Muscle of arm (tissue), 12 donors: ENCODE data around the gene ST3GAL3. TPM values are rescaled to one million over a fixed set of nuclear protein-coding genes. Genes with fewer than 3 reads are reported as not detected.

Source experiments
- DNase-seq: peaks from one replicate; pipeline ENCODE4 v3.0.0-alpha.2; 2013
- polyA plus RNA-seq, 12 donors: library from polyadenylated mRNA; unstranded; fragments of 120-200 nt; gene quantifications; one replicate each; pipeline ENCODE4 v1.2.1, GENCODE V29; 2013; ENCODE audit not compliant: insufficient read length in 12 of 12

ST3GAL3 gene
- polyA plus RNA-seq, 12 donors, result 27.0 to 49.2 (median 34.1) TPM; not detected in 1

DNA sequence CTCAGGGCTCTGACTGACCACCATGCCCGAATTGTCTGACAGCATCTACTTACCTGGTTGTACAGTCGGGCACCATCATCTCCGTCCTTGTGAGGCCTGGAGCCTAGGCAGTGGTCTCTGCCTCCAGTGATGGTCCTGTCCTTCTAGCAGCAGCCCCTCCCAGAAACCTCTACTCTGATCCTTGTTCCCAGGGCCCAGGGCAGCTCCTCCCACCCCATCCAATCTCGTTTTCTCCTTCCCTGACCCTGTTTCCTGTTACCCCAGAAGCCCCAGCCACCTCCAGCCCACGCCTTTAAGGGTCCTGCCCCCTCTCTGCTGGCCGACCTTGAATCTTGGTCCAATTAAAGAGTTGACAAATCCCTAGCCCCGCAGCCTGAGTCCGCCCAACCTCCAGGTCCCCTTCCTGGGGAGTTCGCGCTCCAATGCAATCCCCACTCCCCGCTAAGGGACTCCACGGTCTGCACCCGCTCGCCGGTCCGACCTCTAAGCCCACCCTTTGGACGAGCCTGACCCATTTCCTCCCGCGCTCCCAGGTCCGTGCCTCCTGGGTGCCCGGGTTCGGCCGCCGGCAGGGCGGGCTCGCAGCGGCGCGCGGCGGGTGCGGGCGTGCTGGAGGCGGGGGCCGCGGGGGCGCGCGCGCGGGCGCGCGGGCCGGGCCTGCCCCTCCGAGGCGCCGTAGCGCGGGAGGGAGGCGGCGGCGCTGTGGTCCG, 271.4 kb downstream of the ST3GAL3 start, which contains the start of gene B4GALT2:
B4GALT2 (plus strand) TSS at position 660 of the 710 bp plus-strand sequence. CDS start 1,951 bp downstream, outside the sequence.
- no peak for DNase-seq

DNA sequence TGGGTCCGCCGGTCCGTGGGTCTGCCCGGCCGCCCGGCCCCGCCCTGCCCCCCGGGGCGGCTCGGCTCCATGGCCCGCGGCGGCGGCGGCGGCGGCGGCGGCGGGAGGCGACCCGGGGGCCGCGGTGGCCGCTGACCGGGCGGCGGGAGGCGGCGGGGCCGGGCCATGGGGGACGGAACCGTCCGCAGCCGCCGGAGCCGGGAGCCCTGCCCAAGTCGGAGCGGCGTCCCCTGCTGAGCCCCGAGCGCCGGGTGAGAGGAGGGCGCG, 271.9 kb downstream of the ST3GAL3 start:
- DNase-seq, result no peak

DNA sequence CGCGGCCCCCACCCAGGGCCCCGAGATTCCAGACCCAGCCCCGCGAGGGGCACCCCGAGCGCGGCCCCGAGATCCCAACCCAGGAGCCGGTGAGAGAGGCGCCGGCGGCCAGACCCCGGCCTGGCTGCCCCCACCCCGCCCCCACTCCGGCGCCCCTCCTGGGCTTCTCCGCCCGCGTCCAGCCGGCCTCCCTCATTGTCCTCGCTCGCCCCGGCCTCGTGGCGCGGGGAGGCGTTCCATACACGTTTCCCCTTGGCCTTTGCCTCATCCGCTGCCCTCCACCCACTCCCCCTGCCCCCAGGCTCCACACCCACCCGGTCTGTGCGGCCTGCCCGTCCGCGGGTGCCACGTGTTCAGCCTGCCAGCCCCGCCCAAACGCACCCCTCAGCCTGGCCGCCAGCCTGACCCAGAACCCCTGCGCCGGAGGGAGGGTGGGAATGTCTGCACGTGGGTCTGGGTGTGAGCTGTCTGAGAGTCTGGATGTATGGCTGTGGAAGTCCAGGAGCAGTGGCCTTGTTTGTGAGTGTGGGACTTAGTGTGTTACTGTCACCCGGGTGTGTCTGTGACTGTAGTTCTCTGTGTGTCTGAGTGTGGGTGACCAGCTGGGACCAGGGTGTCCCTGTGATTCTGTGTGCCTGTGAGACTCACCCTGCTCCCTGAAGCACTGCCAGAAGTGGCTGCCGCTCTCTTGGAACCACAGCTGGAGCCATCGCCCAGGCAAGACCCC, 272.4 kb downstream of the ST3GAL3 start:
- no peak for DNase-seq

DNA sequence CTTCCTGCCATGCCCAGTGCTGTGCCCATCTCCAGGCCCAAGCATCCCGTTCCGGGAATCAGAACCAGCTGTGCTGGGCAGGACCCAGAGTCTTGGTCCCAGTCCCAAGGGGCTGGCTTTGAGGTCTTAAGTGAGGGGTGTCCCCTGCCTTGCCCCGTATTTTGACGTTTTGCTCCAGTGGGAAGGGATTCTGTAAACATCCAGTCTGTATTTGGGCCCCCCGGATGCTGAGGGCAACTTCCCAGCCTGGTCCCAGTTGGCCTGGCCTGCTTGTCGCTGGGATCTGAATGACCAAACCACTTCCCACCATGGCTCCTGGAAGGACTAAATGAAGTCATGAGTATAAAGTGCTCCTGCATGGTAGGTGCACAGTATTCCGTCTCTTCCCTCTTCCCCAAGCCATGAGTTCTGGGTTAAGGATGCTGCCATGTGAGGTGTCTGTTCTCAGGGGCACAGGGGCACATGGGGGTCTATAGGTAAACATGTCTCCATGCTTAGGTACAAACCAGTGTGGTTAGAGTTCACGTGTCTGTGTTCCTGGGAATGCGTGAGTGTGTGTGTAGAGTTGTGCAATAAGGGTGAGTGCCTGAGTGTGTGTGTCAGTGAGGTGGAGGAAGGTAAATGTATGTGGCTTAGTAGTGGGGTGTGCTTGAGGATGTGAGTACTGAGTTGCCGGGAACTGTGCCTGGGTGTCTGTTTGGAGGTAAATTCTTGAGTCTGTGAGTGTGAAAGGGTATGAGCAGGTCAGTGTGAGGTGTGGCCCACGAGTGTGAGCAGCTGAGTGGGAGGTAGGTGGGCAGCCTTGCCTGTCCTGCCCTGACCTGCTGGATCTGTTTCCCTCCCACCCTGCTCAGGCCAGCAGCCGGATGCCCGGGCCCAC, 273.2 kb downstream of the ST3GAL3 start:
- DNase-seq, result no peak

Other genes starting within 250 kb of the ST3GAL3 start
- 10 to 100 TPM in 11 of 12 donors, not detected in 1; 14.2 to 92.2 (median 19.1) TPM for gene PTPRF, start 176.7 kb upstream of the ST3GAL3 start, polyA plus RNA-seq
- 10 to 100 TPM in 11 of 12 donors, not detected in 1; 15.1 to 29.5 (median 22.1) TPM for gene KDM4A, start 57.4 kb upstream of the ST3GAL3 start, polyA plus RNA-seq
- gene ARTN, start 226.3 kb downstream of the ST3GAL3 start, polyA plus RNA-seq, result 1 to 10 TPM in 5 of 12 donors, under 1 TPM in 5, not detected in 2; 0.54 to 5.7 (median 1.2) TPM
- 10 to 100 TPM in 11 of 12 donors, not detected in 1; 18.8 to 54.5 (median 25.7) TPM for gene IPO13, start 239.4 kb downstream of the ST3GAL3 start, polyA plus RNA-seq